Ammon's horn (tissue), 1 donor: Measurements from ENCODE around the gene RYR2.
"Not testable (repeated sequence)": the region's sequence is repeated elsewhere in the genome, so short reads cannot be mapped to it uniquely, and the experiment has no call there.

Source experiments
- DNase-seq: peaks from one replicate; pipeline ENCODE4 v3.0.0-alpha.2; 2016; ENCODE audit warnings: low spot score

RYR2 gene

DNA sequence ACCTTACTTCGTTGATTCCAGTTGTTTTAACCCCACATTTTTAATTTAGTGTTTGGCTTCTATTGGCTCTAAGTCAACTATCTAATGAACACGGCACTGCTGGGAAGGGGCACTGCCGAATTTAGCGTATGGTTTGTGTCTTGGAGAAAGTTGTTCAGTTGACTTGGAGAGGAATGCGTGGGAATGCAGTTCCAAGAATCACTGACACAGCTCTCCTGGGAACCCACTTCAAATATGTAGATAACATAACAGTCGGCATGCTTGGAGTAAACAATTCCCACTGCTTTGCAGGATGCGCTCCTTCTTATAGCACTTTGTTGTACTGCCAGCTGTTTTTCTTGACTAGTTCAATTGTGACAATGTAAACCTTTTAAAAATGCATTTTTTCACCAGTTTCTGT lies 104.3 kb downstream of the RYR2 start:
- no peak for DNase-seq

DNA sequence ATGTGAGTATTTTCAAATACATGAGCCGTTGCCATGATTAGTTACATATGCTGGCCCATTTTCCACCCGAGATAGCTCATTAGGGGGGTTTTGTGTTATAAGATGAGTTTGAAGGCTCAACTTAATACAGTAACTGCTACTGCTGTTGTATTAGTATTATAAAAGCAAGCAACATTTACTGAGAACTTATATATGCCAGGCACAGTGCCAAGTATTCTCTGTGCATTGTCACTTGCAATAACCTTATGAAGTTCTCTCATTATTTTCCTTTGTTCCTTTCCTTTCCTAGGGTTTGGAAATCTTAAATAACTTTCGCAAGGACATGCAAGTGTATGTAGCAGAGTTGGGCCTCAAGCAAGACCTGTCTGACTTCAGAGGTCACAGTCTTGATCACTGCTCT lies 107.9 kb downstream of the RYR2 start:
- no peak for DNase-seq

DNA sequence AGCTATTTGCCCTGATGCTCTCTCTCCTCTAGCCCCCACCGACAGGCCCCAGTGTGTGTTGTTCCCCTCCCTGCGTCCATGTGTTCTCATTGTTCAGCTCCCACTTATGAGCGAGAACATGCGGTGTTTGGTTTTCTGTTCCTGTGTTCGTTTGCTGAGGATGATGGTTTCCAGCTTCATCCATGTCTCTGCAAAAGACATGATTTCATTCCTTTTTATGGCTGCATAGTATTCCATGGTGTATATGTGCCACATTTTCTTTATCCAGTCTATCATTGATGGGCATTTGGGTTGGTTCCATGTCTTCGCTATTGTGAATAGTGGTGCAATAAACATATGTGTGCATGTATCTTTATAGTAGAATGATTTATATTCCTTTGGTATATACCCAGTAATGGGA lies 110.0 kb downstream of the RYR2 start:
- DNase-seq = not testable (repeated sequence)

DNA sequence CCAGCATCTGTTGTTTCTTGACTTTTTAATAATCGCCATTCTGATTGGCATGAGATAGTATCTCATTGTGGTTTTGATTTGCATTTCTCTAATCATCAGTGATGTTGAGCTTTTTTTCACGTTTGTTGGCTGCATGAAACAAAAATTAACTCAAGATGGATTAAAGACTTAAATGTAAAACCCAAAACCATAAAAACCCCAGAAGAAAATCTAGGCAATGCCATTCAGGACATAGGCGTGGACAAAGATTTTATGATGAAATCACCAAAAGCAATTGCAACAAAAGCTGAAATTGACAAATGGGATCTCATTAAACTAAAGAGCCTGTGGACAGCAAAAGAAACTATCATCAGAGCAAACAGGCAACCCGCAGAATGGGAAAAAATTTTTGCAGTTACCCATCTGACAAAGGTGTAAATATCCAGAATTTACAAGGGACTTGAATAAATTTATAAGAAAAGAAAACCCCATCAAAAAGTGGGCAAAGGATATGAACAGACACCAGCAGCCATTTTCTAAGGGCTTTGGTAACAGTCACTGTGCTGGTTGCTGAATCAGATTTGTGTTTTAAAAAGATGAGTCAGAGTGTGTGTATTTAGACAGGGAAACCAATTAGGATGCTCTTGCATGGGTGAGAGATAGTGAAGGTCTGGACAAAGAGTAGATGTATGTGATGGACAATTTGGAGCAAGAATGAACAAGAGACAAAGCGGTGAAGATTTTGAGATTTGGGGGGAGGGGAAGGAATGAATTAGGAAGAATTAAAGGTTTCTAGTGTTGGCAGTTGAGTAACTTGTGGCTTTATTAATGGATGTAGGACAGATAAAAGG lies 110.7 kb downstream of the RYR2 start:
- DNase-seq = no peak

DNA sequence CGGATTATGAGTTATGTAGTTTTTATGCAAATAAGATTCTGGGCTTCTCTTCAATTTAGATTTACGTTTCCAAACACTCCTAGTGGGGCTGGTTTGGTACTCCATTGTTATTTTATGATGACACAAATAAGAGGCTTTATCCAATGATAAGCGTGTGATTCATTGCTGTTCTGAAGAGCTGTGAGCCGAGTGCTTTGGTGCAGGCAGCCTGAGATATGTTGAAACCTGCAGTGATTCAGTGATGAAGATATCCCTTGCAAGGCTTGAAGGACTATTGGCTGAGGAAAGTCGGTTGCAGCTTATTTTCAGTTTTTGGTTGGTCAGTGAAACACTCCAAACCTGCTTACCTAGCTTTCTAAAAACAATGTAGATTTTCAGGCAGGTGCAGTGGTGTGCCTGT lies 112.2 kb downstream of the RYR2 start:
- DNase-seq = peak; percentile 48

DNA sequence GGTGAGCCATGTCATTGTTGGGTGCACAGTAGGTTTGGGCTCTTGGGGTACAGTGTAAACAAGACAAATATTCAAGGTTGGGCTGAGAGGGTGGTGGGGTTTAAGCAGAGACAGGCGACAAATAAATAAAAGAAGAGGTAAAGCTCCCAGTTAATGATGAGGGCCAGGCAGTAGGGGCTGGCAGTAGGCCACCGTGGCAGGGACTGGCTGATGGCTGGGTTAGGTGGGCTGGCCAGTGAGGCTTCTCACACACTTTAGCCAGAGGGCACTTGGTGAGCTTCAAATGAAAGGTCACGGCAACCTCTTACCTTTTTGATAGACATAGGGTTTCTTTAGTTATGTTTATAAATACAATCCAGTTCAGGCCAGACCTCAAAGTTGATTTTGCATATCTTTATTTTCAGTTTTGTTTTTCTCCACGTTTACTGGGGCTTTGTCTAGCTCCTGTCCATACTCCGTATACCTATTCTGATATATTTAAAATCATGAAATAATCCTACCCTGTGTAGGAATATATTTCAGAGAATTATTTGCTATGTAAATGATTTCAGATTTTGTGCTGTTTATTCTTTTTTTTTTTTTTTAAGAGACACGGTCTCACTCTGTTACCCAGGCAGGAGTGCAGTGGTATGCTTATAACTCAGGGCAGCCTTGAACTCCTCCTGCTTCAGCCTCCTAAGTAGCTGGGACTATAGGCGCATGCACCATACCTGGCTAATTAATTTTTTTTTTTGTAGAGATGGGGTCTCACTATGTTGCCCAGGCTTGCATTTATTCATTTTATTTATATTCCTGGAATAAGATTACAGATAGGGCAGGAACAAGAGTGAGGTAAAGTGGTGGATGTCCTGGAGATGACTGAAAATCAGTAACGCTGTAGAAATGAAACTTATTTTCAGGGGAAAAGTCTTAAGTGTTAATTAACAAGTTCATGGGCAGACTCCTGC lies 122.7 kb downstream of the RYR2 start:
- no peak for DNase-seq

DNA sequence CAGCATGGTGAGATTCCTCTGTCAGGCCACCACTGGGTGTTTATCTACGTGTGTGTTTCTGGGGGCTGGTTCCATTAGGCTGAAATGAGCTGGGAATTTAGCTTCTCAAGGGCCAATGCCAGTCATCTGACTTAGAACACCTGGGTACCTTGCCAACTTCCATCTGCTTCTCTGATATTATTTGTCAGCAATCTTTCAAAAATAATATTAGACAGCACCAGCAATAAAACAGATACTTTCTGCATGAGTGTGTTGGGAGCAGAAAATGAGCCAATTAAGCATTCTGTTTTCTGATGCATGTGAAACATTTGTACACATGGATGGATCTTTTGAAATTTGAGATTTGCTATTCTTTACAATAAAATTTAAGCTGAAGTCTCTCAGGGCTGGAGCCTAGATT lies 124.1 kb downstream of the RYR2 start:
- DNase-seq = no peak

DNA sequence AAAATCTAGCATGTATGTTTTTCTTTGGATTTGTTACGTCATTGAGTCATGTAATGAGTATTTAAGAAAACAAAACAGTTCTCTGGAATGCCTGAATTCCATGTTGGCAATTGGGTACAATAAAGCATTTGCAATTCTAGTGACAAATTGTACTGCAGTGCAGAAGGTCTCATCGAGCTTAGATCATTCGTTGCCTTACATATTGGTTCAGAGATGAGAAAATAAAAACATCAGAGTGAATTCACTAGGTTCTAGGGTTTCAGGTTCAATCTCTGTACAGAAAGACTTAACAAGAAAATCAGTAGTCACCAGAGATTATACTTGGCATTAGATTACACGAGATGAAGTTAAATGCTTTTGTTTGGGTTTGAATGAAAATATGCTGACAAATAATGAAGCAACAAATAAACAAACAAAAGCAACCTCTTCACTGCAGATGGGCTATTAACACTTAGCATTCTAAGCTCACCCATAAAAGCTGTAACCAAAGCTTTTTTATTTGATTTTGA lies 124.7 kb downstream of the RYR2 start:
- DNase-seq = no peak

DNA sequence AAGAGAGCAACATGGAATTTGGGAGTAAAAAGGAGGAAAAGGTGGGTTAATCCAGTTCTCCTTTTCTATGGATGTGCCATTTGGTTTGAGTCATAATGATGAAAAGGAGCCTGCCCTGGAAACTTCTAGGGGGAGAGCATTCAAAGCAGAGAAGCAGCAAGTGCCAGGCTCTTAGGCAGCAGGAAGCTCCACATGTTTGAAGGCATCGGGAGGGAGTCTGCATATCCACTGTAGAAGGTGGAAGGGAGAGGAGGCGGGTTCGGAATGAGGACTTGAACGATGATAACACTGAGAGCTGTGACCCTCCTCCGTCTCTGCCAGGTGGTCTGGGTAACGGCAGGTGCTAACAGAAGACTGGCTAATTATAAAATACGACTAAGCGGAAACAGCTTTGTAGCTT lies 128.2 kb downstream of the RYR2 start:
- DNase-seq = no peak

DNA sequence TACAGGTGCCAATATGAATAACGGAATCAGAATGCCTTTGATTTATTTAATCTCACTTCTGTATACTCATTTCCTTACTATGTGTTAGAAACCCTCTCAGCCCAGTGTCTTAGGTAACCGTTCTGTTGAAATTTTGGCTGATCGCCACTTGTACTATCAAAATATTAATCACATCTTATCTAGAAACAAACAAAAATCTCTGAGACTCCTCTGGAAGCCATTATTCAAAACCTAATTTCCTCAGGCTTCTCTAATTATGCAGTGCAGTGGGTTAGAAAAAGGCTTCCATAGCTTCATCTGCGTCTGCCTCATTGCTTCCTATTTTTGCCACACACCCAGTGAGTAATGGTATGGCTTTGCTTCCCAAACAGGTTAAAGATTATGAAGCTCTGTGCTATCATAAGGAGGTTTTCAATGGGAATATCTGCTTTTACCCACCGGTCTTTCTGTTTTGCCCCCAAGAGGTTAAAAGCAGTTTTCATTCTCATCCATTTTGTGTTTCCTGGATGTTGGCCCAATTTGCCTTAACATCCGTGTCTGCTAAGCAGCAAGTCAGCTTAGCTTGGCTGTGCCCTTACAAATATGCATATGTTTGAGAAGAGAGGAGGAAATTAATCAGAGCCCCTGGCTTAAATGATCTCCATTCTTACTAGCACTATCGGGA lies 129.6 kb downstream of the RYR2 start:
- DNase-seq = no peak

DNA sequence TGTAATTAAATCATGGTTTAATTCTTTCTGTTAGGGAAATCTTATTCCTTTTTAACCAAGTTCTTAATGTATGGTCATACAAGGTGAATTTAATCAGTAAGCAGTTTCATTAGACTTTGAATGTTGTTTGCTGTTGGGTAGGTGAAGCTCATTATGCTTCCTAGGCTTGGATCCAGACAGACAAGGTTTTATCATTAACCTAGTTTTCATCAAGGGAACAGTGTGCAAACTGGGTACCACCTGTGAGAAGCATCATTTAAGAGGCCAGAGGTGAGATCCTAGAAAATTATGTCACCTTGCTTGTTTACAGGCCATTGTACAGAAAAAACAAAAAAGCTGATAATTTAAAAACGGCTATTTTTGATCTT lies 130.1 kb downstream of the RYR2 start:
- DNase-seq = no peak

DNA sequence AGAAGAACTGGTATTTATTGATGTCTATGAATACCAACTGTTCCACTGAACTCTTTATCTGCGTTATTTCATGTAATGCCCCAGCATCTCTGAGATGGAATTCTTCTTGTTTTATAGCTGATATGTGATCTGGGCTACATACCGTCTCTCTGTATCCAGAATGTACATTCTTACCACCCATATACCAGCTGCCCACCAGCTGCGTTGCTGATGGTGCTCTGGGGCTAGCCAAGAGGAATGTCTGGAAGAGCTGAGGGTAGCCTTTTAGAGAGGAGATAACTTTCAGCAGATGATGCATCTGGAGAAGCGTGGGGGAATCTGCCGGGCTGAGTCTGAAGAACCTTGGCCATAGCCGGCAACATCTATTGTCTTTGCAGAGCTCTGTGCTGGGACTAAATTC lies 137.5 kb downstream of the RYR2 start:
- DNase-seq = no peak

DNA sequence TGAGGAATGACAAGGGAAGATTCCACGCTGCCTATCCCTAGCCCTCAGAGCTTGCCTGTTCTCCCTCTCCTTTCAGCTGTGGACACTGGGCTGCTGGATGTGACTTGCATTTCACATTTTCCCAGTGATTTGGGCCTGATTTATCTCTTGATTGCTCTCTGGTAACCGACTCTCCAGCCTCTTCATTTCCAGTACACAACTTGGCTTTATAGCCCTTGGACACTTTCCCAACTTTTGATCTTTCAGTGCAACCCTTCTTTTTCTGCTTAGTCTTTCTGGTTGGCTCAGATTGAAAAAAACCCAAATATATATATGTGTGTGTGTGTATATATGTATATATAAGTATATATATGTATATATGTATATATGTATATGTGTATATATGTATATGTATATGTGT lies 138.3 kb downstream of the RYR2 start:
- no peak for DNase-seq

DNA sequence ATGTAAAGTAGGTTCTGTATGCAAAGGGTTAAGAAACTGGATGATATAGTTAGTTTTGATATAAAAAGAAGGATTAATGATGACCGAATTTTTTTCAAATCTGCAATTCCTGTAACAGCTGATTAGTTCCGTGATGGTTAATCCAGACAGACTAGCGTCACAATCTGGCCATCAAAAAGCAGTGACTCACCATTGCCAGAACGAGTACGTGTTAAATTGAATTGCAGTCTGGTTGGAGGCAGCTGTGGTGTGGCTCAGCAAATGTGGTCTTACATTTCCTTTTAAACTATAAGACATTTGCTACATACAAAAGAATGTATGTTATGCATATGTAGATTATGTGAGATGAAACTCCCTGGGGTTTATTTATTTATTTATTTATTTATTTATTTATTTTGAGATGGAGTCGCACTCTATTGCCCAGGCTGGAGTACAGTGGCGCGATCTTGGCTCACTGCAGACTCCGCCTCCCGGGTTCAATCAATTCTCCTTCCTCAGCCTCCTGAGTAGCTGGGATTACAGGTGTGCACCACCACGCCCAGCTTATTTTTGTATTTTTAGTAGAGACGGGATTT lies 139.8 kb downstream of the RYR2 start:
- peak; percentile 65 for DNase-seq

DNA sequence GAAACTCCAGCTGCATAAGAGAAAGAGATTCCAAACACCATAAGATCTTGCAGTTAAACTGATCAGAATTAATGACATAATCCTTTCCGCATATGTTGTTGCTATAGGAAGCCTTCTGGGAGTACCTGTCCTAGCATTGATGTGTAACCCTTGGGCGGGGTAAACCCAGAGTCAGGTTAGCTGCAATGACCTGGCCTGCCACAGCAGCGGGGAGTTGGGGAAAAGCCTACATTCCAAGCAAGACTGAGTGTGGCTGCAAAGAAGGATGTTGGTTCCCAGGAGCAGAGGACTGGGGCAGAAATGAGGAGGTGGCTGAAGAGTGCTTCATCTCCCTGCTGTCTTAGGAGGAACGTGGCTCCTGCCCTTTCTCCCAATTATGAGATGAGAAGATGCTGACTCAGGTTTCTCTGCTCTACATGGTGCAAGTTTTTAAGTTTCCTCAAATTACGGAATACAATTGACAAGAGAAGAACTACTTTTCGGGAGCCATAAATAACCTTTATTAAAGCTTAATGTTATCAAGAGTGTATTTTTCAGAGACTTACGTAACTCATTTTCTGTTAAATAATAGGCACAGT lies 142.1 kb downstream of the RYR2 start:
- DNase-seq = no peak

DNA sequence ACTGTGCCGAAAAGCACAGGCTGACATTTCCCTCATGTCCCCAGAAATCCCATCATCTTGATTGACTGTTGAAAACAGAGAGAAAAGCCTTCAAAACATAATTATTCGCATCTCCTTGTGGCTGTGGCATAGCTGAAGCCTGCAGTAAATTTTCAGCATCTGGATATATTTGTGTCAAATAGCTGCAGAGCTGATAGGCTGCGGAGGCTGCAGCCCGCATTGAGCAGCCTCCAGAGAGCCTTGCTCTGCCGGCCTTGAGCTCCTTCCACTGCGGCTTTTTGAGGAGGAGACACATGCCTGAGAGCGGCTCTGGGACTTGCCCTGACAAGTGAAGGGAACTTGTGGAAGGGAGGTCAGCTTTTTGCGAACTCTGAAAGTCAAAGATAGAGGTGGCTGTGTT lies 144.7 kb downstream of the RYR2 start:
- no peak for DNase-seq

DNA sequence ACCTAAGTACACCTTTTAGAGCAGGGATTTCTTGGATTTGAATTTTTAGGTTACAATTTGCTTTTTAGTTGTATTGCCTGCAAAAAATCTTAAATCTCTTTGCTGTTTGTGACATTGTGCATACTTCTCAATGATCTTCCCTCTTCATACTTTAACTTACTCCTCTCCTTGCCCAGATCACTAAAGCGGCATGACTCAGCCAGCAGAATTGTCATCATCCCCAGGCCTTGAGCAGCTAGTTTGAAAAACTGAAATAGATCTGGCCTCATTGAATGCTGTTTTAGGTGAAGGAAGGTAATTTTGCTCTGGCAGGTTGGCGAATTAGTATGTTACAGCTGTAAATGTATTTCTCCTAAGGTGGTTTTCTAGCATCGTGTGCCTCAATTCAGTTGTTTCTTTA lies 145.9 kb downstream of the RYR2 start:
- DNase-seq = no peak

DNA sequence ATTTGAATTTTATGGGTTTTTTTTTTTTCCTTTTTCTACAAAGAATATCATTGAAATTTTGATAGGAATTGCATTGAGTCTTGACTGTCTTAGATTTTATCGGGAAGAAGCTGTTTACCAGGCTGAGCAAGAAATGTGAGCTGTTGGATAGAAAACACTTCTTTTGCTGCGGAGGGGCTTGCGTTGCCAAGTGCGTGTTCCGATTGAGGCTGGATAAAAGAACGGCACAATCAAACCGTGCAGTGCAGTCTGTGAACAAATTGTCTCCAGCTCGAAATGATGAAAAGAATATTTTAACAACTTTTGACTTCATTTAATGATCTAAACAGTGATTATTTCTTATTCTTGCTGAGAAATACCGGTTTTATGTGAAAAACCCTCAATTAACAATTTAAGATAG lies 149.4 kb downstream of the RYR2 start:
- peak; percentile 45 for DNase-seq

DNA sequence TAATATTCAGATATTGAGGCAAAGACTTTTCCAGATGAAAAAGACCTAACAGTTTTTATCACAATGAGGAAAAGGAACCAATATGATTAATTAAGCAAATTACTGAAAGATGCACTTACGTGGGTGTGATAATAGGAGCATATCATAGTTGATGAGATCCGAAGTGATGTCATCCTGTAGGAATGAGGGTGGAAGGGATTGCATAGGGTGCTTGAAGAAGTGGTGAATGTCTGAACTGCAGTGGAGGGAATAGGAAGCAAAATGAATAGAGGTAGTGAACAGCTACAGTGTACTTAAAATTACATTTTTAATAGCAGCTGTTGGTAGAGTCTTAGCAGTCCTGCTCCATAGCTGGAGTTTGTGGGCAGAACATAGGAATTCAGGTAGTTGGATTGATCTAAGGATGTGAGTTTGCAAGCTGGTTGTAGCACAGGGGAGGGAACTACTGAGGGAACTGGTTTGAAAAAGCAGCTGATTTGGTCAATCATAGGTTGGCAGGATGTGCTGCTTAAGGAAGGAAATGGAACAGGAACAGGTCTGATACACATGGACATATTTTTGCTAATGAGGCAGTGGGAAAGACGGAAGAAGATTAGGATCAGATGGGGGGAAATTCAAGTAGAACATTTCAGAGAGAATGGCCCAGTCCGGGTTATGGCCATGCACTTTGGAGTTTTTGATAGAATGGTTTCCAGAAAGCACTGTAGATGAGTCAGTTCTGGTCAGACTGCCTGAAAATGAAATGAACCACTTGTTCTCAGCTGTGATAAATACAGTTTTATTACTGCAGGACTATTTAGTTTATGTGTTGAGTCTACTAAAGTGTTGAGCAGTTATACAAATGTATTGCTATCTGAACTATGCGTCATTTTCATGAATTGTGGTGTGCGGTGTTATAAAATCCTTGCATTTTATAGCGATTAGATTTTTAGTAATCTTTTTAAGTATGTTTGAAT lies 155.8 kb downstream of the RYR2 start:
- DNase-seq = no peak

DNA sequence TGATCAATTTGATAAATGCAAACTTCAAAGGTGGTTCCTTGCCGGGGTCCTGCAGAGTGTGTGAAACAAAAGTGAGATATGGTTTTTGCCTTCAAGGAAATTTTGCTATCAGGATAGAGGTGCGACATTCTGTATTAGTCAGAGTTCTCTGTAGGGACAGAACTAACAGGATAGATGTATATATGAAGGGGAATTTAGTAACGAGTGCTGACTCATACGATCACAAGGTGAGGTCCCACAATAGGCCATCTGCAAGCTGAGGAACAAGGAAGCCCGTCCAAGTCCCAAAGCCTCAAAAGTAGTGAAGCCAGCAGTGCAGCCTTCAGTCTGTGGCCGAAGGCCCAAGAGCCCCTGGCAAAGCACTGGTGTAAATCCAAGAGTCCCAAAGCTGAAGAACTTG lies 157.0 kb downstream of the RYR2 start:
- no peak for DNase-seq

DNA sequence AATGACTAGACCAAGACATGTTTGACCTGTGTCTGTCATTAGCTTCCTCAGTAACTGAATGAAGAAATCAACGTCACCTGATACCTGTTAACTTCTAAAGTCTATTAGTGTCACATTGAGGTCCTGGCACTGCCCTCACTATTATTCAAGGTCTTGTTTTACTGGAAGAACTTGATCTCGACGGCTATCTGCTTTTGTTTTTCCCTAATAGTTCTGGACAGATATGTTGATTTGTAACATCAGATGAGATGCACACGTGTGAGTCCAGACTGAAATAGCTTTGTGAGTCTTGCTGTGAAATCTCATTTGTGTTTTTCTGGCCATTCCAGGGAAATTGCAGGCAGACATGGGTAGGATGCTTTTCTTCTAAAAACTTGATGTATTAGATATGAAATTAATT lies 159.2 kb downstream of the RYR2 start:
- no peak for DNase-seq
